BLaER1 (cell line): ENCODE data around the gene ADGRB2.

Experiments
- H3K27ac ChIP-seq: shearing (Covaris generic); formaldehyde crosslinking; 2 replicates; pipeline ENCODE4 v1.8.1; 2022
- H3K27me3 ChIP-seq: shearing (Covaris generic); formaldehyde crosslinking; 2 replicates; pipeline ENCODE4 v1.8.1; 2022
- H3K36me3 ChIP-seq: shearing (Covaris generic); formaldehyde crosslinking; 2 replicates; pipeline ENCODE4 v1.8.1; 2022
- H3K4me1 ChIP-seq: shearing (Covaris generic); formaldehyde crosslinking; 2 replicates; pipeline ENCODE4 v1.8.1; 2022
- H3K4me2 ChIP-seq: shearing (Covaris generic); formaldehyde crosslinking; 2 replicates; pipeline ENCODE4 v1.8.1; 2022
- H3K4me3 ChIP-seq: shearing (Covaris generic); formaldehyde crosslinking; 2 replicates; pipeline ENCODE4 v1.8.1; 2022
- H3K9ac ChIP-seq: shearing (Covaris generic); formaldehyde crosslinking; 2 replicates; pipeline ENCODE4 v1.8.1; 2022
- H3K9me3 ChIP-seq: shearing (Covaris generic); formaldehyde crosslinking; 2 replicates; pipeline ENCODE4 v1.8.1; 2022
- H4K20me1 ChIP-seq: shearing (Covaris generic); formaldehyde crosslinking; 2 replicates; pipeline ENCODE4 v1.8.1; 2022
- Cebpa-rat ChIP-seq: shearing (Covaris generic); IDR thresholded peaks from 2 replicates; pipeline ENCODE4 v1.8.1; 2022

Gene ADGRB2

DNA sequence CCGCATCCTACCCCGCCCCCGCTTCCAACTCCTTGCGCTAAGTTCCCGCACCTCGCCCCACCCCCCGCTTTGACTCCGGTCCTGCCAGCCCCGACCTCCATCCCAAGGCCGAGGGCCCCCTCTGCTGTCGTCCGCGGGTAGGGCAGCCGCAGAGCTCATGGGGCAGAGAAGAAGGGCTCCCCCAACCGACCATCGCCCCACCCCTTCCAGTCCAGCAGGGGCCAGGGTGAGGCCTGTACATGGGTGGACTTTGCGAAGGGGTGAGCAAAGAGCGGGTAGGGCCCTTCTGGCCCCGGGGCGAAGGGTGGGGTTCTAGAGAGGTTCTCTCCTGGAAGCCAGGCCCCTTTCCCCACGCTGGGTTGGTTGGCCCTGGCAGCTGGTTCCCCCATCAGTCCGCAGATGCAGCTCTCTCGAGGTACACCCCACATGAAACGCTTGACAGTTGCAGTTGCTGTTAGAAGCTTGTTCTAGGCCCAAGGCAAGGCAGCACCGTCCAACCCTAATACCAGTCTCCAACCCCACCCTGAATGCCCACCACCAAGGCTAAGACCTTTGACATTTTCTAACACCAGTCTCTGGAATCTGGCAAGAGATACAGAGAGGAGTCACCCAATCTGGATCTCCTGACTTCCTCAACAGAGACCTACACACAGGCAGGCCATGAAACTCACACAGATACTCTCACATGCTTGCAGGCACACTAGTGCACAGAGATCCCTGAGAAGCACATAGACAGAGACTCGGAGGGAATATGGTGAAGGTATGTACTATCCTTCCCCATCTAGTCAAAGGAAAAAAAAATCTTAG is 25.3 kb upstream of the ADGRB2 start:
- no peaks in the 10 kb centered on the region for H3K9me3 ChIP-seq
- no peaks in the 10 kb centered on the region for H3K36me3 ChIP-seq
- TF ChIP-seq Cebpa-rat = no peak
- H3K4me2 ChIP-seq = peak overlapping the region; percentile 60
- no peaks in the 10 kb centered on the region for H4K20me1 ChIP-seq
- no peaks in the 10 kb centered on the region for H3K27me3 ChIP-seq
- no peak overlapping the region for H3K27ac ChIP-seq
- peaks cover 59% of the 10 kb centered on the region for H3K4me1 ChIP-seq
- peak overlapping the region; percentile 75 for H3K4me3 ChIP-seq
- 0 out of 2 replicates have a peak overlapping the region, but pooled peaks have one; percentile 73 for H3K9ac ChIP-seq

DNA sequence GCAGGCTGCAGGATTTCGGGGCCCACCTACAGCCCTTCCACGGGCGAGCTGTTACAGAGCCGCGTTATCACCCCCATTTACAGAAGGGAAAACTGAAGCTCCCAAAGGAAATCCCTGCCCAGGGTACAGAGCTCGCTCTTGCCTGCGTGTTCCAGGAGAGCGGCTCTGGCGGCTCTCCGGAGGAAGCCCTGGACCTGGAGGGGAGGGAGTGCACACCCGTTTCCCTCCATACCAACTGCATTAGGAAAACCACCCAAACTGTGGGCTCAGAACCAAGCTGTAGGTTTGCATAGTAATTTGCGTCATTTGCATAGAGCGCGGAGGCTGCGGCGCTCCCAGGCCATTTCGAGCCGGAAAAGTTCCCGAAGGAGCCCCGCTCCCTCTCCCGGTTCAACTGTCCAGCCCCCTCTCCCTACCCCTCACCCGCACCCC is 24.7 kb upstream of the ADGRB2 start:
- no peak for TF ChIP-seq Cebpa-rat
- Histone ChIP-seq H3K4me3 (peak overlapping the region; percentile 75), H3K27ac (no peak overlapping the region), H3K36me3 (no peaks in the 10 kb centered on the region), H4K20me1 (no peaks in the 10 kb centered on the region), H3K9me3 (no peaks in the 10 kb centered on the region), H3K4me1 (peaks cover 62% of the 10 kb centered on the region), H3K27me3 (no peaks in the 10 kb centered on the region), H3K4me2 (peak overlapping the region; percentile 98), H3K9ac (peak overlapping the region; percentile 73)

DNA sequence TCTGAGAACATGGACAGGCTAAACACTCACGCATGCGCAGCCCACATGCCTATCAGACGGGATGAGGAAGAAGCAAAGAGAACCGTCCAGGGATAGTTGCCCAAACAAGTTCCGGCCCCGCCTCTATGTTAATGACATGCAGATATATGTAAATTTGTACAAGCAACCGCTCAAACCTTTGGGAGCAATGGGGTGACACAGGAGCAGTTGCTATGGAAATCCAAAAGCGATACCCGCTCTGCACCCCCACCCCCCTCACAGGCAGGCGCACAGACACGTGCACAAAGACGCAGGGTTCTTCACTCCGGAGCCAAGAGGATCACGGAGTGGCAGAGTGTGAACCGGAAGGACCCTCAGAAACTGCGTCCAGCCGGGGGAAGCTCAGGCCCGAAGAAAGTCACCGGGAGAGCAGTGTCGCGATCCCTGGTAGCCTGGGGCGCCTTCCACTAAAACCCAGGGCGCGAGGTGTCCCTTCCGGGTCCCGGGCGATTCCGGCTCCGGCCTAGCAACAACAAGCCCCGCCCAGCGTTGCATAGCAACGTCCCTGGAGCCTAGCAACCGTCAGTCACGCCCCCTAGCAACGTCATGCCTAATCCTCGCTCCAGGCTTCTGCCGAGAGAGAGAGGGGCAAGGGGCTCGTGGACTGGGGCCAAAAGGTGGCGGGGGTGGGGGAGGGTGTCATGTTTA is 24.1 kb upstream of the ADGRB2 start:
- H3K4me2 ChIP-seq = peak overlapping the region; percentile 98
- no peak for TF ChIP-seq Cebpa-rat
- no peaks in the 10 kb centered on the region for H4K20me1 ChIP-seq
- peak overlapping the region; percentile 75 for H3K4me3 ChIP-seq
- H3K9ac ChIP-seq = peak overlapping the region; percentile 73
- H3K27ac ChIP-seq = peak overlapping the region; percentile 78
- H3K27me3 ChIP-seq = no peaks in the 10 kb centered on the region
- H3K9me3 ChIP-seq = no peaks in the 10 kb centered on the region
- H3K36me3 ChIP-seq = no peaks in the 10 kb centered on the region
- H3K4me1 ChIP-seq = peaks cover 62% of the 10 kb centered on the region

DNA sequence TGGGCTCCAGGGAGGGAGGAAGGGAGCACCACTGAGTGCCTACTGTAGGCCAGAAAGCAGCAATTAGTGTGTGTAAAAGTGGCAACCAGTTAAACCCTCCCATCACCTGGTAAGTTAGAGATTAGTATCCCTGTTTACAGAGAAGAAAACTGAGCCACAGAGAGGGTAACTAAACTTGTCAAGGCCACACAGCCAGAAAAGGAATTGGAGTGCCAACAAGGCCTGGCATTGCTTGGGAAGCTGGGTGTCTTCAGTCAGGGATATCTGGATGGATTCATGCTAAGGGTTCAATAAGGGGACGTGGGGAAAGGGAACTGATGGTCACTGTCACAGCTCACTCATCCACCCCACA is 23.6 kb upstream of the ADGRB2 start:
- no peaks in the 10 kb centered on the region for H4K20me1 ChIP-seq
- H3K4me1 ChIP-seq = peaks cover 64% of the 10 kb centered on the region
- peak overlapping the region; percentile 98 for H3K4me2 ChIP-seq
- H3K27me3 ChIP-seq = no peaks in the 10 kb centered on the region
- no peak for TF ChIP-seq Cebpa-rat
- no peaks in the 10 kb centered on the region for H3K9me3 ChIP-seq
- no peaks in the 10 kb centered on the region for H3K36me3 ChIP-seq
- peak overlapping the region; percentile 36; the same call in 1 of the 2 replicates for H3K27ac ChIP-seq
- no peak overlapping the region for H3K9ac ChIP-seq
- H3K4me3 ChIP-seq = peak overlapping the region; percentile 75

- Histone ChIP-seq H3K4me1 (peaks cover 69% of the 10 kb centered on the region), H3K36me3 (no peaks in the 10 kb centered on the region), H3K27me3 (no peaks in the 10 kb centered on the region), H3K4me2 (peak overlapping the region; percentile 98), H3K27ac (peak overlapping the region; percentile 36; the same call in 1 of the 2 replicates), H3K9ac (no peak overlapping the region), H4K20me1 (no peaks in the 10 kb centered on the region), H3K9me3 (no peaks in the 10 kb centered on the region), H3K4me3 (no peak overlapping the region)
- TF ChIP-seq Cebpa-rat = no peak
These were observed 23.1 kb upstream of the ADGRB2 start for GRCh38 chr1:31787261-31787660.

GRCh38 chr1:31786366-31787060 is 22.4 kb upstream of the ADGRB2 start:
- Histone ChIP-seq H3K9me3 (no peaks in the 10 kb centered on the region), H3K9ac (no peak overlapping the region; the same call in 1 of the 2 replicates), H3K36me3 (no peaks in the 10 kb centered on the region), H3K4me1 (peaks cover 76% of the 10 kb centered on the region), H3K4me2 (peak overlapping the region; percentile 98; the same call in 1 of the 2 replicates), H3K27ac (no peak overlapping the region), H3K27me3 (no peaks in the 10 kb centered on the region; the same call in 1 of the 2 replicates), H3K4me3 (no peak overlapping the region), H4K20me1 (no peaks in the 10 kb centered on the region)
- TF ChIP-seq Cebpa-rat = no peak

DNA sequence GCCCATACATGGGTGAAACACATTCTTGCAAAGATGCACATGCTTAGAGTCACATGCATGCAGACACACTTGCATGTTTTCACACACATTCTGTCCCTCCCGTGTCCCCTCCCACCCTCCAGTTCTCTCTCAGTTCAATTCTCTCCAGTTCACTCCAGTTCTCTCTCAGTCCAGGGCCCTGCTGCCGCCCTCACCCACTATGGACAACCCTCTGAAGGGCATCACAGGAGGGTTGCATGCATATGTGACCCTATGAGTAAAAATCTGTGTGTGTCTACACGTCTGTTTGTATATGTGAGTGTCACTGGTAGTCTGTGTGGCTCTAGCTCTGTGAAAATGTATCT is 21.8 kb upstream of the ADGRB2 start:
- peak overlapping the region; percentile 78 for H3K4me2 ChIP-seq
- H3K27me3 ChIP-seq = no peaks in the 10 kb centered on the region; the same call in 1 of the 2 replicates
- no peaks in the 10 kb centered on the region for H3K36me3 ChIP-seq
- H3K27ac ChIP-seq = no peak overlapping the region
- H3K4me1 ChIP-seq = peaks cover 82% of the 10 kb centered on the region
- H3K9ac ChIP-seq = peak overlapping the region; percentile 45; the same call in 1 of the 2 replicates
- H4K20me1 ChIP-seq = no peaks in the 10 kb centered on the region
- no peak overlapping the region for H3K4me3 ChIP-seq
- TF ChIP-seq Cebpa-rat = no peak
- no peaks in the 10 kb centered on the region for H3K9me3 ChIP-seq

DNA sequence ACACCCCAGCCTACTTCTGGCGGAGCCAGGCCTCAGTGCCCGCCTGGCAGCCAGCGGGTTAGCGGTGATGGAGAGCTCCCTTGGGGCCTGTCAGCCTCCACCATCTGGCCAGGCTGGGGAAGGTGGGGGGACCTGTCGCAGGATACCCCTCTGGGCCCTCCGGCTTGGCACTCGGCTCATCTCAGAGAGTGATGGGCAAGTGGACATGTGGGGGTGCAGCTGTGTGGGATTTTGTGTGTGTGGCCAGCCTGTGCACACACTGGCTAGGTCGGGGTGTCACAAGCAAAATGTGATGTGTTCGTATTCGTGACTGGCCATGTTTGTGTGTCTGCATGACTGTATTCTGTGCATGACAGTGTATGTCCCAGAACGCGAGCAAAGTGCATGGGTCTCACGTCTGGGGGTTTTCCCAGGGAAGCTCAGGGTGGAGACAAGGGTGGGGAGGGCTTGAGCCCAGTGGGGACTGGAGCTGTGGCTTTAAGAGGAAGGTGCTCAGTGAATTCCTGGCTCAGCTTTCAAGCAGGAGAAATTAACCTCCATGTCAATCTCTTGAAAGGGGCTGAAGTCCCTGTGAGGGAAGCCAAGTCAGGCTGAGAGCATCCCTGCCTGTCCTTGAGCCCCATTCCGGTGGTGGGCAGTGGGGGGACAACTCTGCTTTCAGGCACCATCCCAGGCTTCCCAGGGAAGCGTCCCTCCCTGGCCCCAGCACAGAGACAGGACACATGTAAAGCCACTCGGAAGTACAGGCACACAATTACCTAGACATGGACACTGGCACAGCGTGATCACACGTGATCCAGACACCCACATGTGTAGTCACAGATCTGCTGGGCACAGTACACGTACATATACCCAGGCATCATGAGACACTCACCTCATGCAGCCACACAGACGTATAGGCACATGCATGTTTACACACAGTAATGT is 21.1 kb upstream of the ADGRB2 start:
- Histone ChIP-seq H4K20me1 (no peaks in the 10 kb centered on the region), H3K4me2 (peak overlapping the region; percentile 78), H3K4me1 (peaks cover 87% of the 10 kb centered on the region), H3K4me3 (no peak overlapping the region), H3K9me3 (no peaks in the 10 kb centered on the region), H3K27ac (peak overlapping the region; percentile 71), H3K36me3 (no peaks in the 10 kb centered on the region), H3K9ac (peak overlapping the region; percentile 54), H3K27me3 (no peaks in the 10 kb centered on the region; the same call in 1 of the 2 replicates)
- TF ChIP-seq Cebpa-rat = no peak
